Activated T-cell treated with anti-CD3 and anti-CD28 coated beads, Interleukin-2, amount 50 U/mL, for 4 hours (primary cell): ENCODE results near the gene SCAF8. TPM values are rescaled to one million over a fixed set of nuclear protein-coding genes. Genes with fewer than 3 reads are reported as not detected.

ENCODE experiments used
- total RNA-seq, 3 donors: library from RNA; stranded (reverse); gene quantifications; one replicate each; pipeline ENCODE4 v1.2.1, GENCODE V29; 2021

The SCAF8 gene
- total RNA-seq, 3 donors from 2014 or later, result 39.1 to 43.4 (median 43.1) TPM

Other genes starting within 250 kb of the SCAF8 start
- gene CNKSR3, start 222.7 kb upstream of the SCAF8 start, total RNA-seq, result 1 to 10 TPM in 1 of 3 donors, under 1 TPM in 2; 0.08 to 1.3 (median 0.29) TPM